ENCODE data around the gene TGM1.
A peak's percentile ranks its signal among the peaks of the same experiment; 100 is the strongest.

Gene TGM1

DNA sequence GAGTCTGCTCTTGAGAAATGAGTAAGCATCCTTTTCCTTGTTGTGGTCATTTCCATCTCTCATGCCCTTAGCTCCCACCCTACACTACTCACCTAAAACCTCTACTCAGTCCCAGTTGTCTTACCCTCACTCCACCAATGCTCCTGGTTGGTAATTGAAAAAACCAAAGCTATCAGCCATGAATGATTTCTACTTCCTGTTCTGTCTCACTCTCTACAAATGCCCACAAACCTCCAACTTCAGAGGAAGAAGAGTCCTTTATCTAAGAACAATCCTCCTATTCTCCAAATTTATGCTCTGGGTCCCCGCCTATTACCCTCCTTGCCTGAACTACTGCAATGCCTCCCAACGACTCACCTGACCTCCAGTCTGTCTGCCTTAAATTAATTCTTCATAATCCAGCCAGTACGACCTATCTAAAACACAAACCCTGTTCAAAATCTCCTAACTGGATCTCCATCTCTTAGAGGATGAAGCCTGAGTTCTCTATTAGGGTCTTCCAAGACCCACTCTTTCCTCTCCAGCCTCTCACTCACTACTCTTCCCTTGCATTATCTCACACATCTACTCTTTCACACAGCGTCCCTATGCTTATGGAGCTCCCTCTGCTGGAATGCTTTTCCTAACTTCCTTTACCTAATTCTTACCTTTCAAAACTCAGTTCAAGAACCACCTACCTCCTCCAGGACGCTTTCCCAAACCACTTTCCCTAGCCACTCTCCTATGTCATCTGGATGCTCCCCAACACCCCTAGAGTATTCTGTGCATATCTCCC is 34.4 kb upstream of the TGM1 start:
- Histone ChIP-seq H3K9me2 (replicated peaks; ENCODE audit: low read depth, low read length) (no peaks in the 10 kb centered on the region), H3K4me3 (ENCODE audit: low read length, poor library complexity, severe bottlenecking) (no peak overlapping the region), H3K9me3 (ENCODE audit: insufficient read depth, low read depth, low read length) (no peaks in the 10 kb centered on the region), H4K20me1 (ENCODE audit: insufficient read depth, low read length, poor library complexity, severe bottlenecking) (peaks cover 10% of the 10 kb centered on the region), H3K79me2 (ENCODE audit: insufficient read depth, low read length) (peaks cover 24% of the 10 kb centered on the region), H3K4me2 (ENCODE audit: low read depth, low read length, poor library complexity, severe bottlenecking) (peak overlapping the region; percentile 44), H3K36me3 (ENCODE audit: insufficient read depth, low read length) (peaks cover 7% of the 10 kb centered on the region; the same call in 1 of the 2 replicates), H3K27me3 (ENCODE audit: insufficient read depth, low read length, poor library complexity, severe bottlenecking) (no peaks in the 10 kb centered on the region), H3K9ac (ENCODE audit: low read depth, low read length, poor library complexity, severe bottlenecking) (peak overlapping the region; percentile 21), H3K4me1 (ENCODE audit: insufficient read depth, low read length, poor library complexity, severe bottlenecking) (peaks cover 41% of the 10 kb centered on the region), H3F3A (ENCODE audit: low read depth) (no peaks in the 10 kb centered on the region), H2AFZ (ENCODE audit: low read length) (no peak overlapping the region)
- TF ChIP-seq, protein P1, sequence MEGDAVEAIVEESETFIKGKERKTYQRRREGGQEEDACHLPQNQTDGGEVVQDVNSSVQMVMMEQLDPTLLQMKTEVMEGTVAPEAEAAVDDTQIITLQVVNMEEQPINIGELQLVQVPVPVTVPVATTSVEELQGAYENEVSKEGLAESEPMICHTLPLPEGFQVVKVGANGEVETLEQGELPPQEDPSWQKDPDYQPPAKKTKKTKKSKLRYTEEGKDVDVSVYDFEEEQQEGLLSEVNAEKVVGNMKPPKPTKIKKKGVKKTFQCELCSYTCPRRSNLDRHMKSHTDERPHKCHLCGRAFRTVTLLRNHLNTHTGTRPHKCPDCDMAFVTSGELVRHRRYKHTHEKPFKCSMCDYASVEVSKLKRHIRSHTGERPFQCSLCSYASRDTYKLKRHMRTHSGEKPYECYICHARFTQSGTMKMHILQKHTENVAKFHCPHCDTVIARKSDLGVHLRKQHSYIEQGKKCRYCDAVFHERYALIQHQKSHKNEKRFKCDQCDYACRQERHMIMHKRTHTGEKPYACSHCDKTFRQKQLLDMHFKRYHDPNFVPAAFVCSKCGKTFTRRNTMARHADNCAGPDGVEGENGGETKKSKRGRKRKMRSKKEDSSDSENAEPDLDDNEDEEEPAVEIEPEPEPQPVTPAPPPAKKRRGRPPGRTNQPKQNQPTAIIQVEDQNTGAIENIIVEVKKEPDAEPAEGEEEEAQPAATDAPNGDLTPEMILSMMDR (conservative IDR thresholded peaks at IDR 0.05; ENCODE audit: low read length), result peak; percentile 44
- TF ChIP-seq EZH2phosphoT487 (IDR thresholded peaks at IDR 0.05; ENCODE audit: borderline replicate concordance), result no peak

DNA sequence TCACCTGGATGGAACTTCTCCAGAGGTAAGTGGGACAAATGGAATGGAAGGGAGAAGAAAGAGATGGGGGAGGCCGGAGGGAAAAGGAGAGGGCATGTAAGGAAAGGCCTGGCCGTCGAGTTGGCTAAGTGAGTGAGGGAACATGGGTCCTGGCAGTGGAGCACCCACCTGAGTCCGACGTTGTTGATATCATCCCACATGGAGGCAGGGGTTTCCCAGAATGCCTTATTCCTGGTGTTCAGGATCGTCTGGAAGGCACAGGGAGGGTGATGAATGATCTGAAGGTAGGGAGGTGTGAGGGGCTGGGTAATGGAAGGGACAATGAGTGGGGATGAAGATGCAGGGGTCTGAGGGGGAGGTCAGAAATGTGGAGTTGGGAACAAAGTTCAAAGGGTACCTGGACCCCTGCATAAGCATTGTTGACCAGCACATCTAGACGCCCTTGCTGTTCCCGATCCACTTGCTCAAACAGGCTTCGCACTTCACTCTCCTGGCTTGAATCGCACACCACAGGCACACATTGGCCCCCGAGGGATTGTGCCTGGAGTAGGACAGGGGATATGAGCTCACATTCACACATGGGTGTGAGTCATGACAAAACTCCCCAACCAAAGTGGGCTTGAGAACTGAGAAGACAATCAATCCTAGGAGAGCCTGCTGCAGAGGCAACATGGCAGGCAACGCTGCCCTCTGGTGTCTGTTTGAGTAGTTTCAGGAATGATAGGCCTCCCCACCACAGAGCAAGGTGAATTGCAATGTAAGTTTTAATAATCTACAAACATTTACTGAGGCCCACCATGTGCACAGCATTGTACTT is 33.6 kb upstream of the TGM1 start:
- H3K4me1 ChIP-seq (ENCODE audit: insufficient read depth, low read length, poor library complexity, severe bottlenecking), result peaks cover 33% of the 10 kb centered on the region
- no peaks in the 10 kb centered on the region for H3K9me2 ChIP-seq (replicated peaks; ENCODE audit: low read depth, low read length)
- H3K4me2 ChIP-seq (ENCODE audit: low read depth, low read length, poor library complexity, severe bottlenecking), result peak overlapping the region; percentile 44
- peaks cover 10% of the 10 kb centered on the region for H4K20me1 ChIP-seq (ENCODE audit: insufficient read depth, low read length, poor library complexity, severe bottlenecking)
- no peaks in the 10 kb centered on the region for H3F3A ChIP-seq (ENCODE audit: low read depth)
- H3K36me3 ChIP-seq (ENCODE audit: insufficient read depth, low read length), result no peaks in the 10 kb centered on the region; the same call in 1 of the 2 replicates
- no peak overlapping the region for H2AFZ ChIP-seq (ENCODE audit: low read length)
- no peak overlapping the region for H3K4me3 ChIP-seq (ENCODE audit: low read length, poor library complexity, severe bottlenecking)
- H3K9ac ChIP-seq (ENCODE audit: low read depth, low read length, poor library complexity, severe bottlenecking), result no peak overlapping the region
- H3K9me3 ChIP-seq (ENCODE audit: insufficient read depth, low read depth, low read length), result no peaks in the 10 kb centered on the region
- TF ChIP-seq, protein P1 (conservative IDR thresholded peaks at IDR 0.05; ENCODE audit: low read length), result peak; percentile 81
- TF ChIP-seq EZH2phosphoT487 (IDR thresholded peaks at IDR 0.05; ENCODE audit: borderline replicate concordance), result no peak
- H3K79me2 ChIP-seq (ENCODE audit: insufficient read depth, low read length), result peaks cover 19% of the 10 kb centered on the region
- H3K27me3 ChIP-seq (ENCODE audit: insufficient read depth, low read length, poor library complexity, severe bottlenecking), result no peaks in the 10 kb centered on the region

DNA sequence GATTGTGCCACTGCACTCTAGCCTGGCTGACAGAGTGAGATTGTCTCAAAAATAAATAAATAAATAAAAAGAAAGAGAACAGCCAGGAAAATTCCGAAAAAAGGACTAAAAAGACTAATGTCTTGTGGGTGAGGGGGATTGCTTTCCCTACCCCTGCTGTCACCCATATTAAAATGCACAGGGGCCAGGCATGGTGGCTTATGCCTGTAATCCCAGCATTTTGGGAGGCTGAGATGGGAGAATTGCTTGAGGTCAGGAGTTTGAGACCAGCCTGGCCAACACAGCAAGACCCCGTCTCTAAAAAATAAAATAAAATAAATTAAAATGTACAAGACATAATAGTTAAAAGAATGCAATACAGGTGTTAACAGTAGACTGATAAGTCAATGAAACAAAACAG is 30.5 kb upstream of the TGM1 start:
- H3K27me3 ChIP-seq (ENCODE audit: insufficient read depth, low read length, poor library complexity, severe bottlenecking), result no peaks in the 10 kb centered on the region
- no peak overlapping the region for H2AFZ ChIP-seq (ENCODE audit: low read length)
- no peak for TF ChIP-seq EZH2phosphoT487 (IDR thresholded peaks at IDR 0.05; ENCODE audit: borderline replicate concordance)
- TF ChIP-seq, protein P1 (conservative IDR thresholded peaks at IDR 0.05; ENCODE audit: low read length), result no peak

More for the DNA sequence above, 30.5 kb upstream of the TGM1 start:
- Histone ChIP-seq H3K79me2 (ENCODE audit: insufficient read depth, low read length) (no peaks in the 10 kb centered on the region), H3K9ac (ENCODE audit: low read depth, low read length, poor library complexity, severe bottlenecking) (no peak overlapping the region), H3F3A (ENCODE audit: low read depth) (no peaks in the 10 kb centered on the region), H3K4me3 (ENCODE audit: low read length, poor library complexity, severe bottlenecking) (no peak overlapping the region), H4K20me1 (ENCODE audit: insufficient read depth, low read length, poor library complexity, severe bottlenecking) (no peaks in the 10 kb centered on the region), H3K9me3 (ENCODE audit: insufficient read depth, low read depth, low read length) (no peaks in the 10 kb centered on the region), H3K4me2 (ENCODE audit: low read depth, low read length, poor library complexity, severe bottlenecking) (no peak overlapping the region), H3K9me2 (replicated peaks; ENCODE audit: low read depth, low read length) (no peaks in the 10 kb centered on the region), H3K36me3 (ENCODE audit: insufficient read depth, low read length) (peaks cover 4% of the 10 kb centered on the region; the same call in 1 of the 2 replicates), H3K4me1 (ENCODE audit: insufficient read depth, low read length, poor library complexity, severe bottlenecking) (peaks cover 9% of the 10 kb centered on the region)

All from Loucy (cell line).